ENCODE results near the gene ZBTB20. TPM values are rescaled to one million over a fixed set of nuclear protein-coding genes. Genes with fewer than 3 reads are reported as not detected.

Gene ZBTB20
- total and polyA plus RNA-seq, 2 of the 4 experiments (the other 2 are of a cell fraction), result 0.75 to 14.7 TPM

DNA sequence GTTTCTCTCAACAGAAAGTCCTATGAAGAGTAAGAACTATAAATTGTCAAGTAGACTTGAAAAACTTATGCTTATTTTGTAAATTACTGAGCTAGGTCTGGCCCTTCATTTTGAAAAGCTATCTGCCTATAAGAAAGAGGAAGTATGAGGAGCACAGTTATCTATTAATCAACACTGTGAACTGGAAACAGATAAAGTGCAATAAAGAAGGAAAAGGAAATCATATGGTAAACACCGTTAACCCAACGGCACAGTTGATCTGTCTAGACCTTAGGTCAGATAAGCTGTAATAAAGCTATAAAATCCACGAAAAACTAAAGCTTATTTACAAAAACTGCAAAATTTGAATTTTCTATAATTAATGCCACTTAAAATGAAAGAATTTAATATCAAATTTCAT, 242.5 kb downstream of the ZBTB20 start:
- ChIA-PET POLR2A (ENCODE audit: unreplicated experiment) (no interaction called here), CTCF (interaction anchor here (0.7 kb wide), 1 partner anchor 776 kb away, joined by 3 read pairs; no protein-coding TSS in a partner anchor)
- Histone ChIP-seq H2BK120ac (ENCODE audit: low read depth, low read length) (no peak overlapping the region), H2AK5ac (ENCODE audit: low read depth, low read length) (no peak overlapping the region), H3K56ac (ENCODE audit: extremely low read depth, insufficient read depth, low read length) (no peak overlapping the region), H3K4me2 (ENCODE audit: low read depth, low read length) (no peak overlapping the region), H4K8ac (ENCODE audit: low read depth in 2 of 2, low read length in 2 of 2) (no peak overlapping the region), H3K27ac (ENCODE audit: insufficient read depth, low read length) (no peak overlapping the region), H3K4ac (ENCODE audit: low read depth, low read length) (no peak overlapping the region), H2BK5ac (ENCODE audit: low read depth, low read length, poor library complexity, severe bottlenecking) (no peak overlapping the region), H3K27me3 (ENCODE audit: control insufficient read depth, insufficient read depth, low read length) (no peaks in the 10 kb centered on the region), H3K18ac (ENCODE audit: low read depth, low read length) (no peak overlapping the region), H3K36me3 (ENCODE audit: control insufficient read depth, insufficient read depth, low read length) (no peaks in the 10 kb centered on the region), H3K9me3 (ENCODE audit: control insufficient read depth, insufficient read depth, low read length) (0 out of 2 replicates have a peak, but pooled peaks cover 2% of the 10 kb centered on the region), H3K79me1 (ENCODE audit: low read depth in 1 of 2, low read length in 2 of 2) (no peaks in the 10 kb centered on the region; a peak in 1 of 4 replicates), H2BK15ac (ENCODE audit: low read depth, low read length) (no peak overlapping the region), H3K9ac (ENCODE audit: low read depth, low read length) (no peak overlapping the region), H3K4me1 (ENCODE audit: control insufficient read depth, insufficient read depth, low read length) (peaks cover 2% of the 10 kb centered on the region; the same call in 1 of the 2 replicates), H4K20me1 (ENCODE audit: insufficient read depth, low read length) (no peaks in the 10 kb centered on the region), H2BK20ac (ENCODE audit: low read depth, low read length) (no peak overlapping the region), H4K5ac (ENCODE audit: low read depth, low read length) (no peak overlapping the region), H3K9me1 (ENCODE audit: insufficient read depth, low read length) (peaks cover 3% of the 10 kb centered on the region), H2AK9ac (replicated peaks; ENCODE audit: low read depth, low read length, poor library complexity) (no peak overlapping the region), H3K23ac (ENCODE audit: low read depth, low read length) (no peak overlapping the region), H3K4me3 (ENCODE audit: insufficient read depth, low read depth, low read length) (no peak overlapping the region), H2AFZ (replicated peaks; ENCODE audit: low read length, poor library complexity) (no peak overlapping the region), H4K91ac (ENCODE audit: insufficient read depth, low read depth, low read length) (no peak overlapping the region), H3K14ac (replicated peaks; ENCODE audit: low read depth, low read length) (no peak overlapping the region)
- dilution Hi-C loops (cut with HindIII; ENCODE audit: low sequenced_read_pairs, unreplicated experiment), result no loop called here
- WGBS, 2 experiments (ENCODE audit: extremely low coverage in 2 of 2, insufficient read length in 1 of 2), result no CpG with 5 or more reads among the region's 3 CpGs
- ATAC-seq (ENCODE audit: low read depth), result no peak
- no peak for DNase-seq
- in situ Hi-C loops (cut with MboI; ENCODE audit: low sequenced_read_pairs), result no loop called here
- intact Hi-C loops (cut with micrococcal nuclease), result no loop called here
- no TSS peak for BruUV-seq (replicated peaks)
- TF ChIP-seq FOS (IDR thresholded peaks at IDR 0.05; ENCODE audit: low read depth, low read length), result no peak
- TF ChIP-seq MAFK (IDR thresholded peaks at IDR 0.05; ENCODE audit: low read depth, low read length), result no peak
- TF ChIP-seq BHLHE40 (IDR thresholded peaks at IDR 0.05; ENCODE audit: low read depth, low read length), result no peak
- TF ChIP-seq CHD1 (IDR thresholded peaks at IDR 0.05; ENCODE audit: low read depth, low read length), result no peak
- TF ChIP-seq POLR2A (IDR thresholded peaks at IDR 0.05; ENCODE audit: low read depth, low read length), result no peak
- no peak for TF ChIP-seq SMC3 (IDR thresholded peaks at IDR 0.05; ENCODE audit: low read depth, low read length)
- TF ChIP-seq, protein P1, sequence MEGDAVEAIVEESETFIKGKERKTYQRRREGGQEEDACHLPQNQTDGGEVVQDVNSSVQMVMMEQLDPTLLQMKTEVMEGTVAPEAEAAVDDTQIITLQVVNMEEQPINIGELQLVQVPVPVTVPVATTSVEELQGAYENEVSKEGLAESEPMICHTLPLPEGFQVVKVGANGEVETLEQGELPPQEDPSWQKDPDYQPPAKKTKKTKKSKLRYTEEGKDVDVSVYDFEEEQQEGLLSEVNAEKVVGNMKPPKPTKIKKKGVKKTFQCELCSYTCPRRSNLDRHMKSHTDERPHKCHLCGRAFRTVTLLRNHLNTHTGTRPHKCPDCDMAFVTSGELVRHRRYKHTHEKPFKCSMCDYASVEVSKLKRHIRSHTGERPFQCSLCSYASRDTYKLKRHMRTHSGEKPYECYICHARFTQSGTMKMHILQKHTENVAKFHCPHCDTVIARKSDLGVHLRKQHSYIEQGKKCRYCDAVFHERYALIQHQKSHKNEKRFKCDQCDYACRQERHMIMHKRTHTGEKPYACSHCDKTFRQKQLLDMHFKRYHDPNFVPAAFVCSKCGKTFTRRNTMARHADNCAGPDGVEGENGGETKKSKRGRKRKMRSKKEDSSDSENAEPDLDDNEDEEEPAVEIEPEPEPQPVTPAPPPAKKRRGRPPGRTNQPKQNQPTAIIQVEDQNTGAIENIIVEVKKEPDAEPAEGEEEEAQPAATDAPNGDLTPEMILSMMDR (conservative IDR thresholded peaks at IDR 0.05; ENCODE audit: low read depth, low read length), result no peak
- TF ChIP-seq RFX5 (IDR thresholded peaks at IDR 0.05; ENCODE audit: low read depth, low read length), result no peak
- TF ChIP-seq NFE2L2 (IDR thresholded peaks at IDR 0.05; ENCODE audit: low read depth, low read length), result no peak
- TF ChIP-seq MAZ (IDR thresholded peaks at IDR 0.05; ENCODE audit: borderline replicate concordance, low read depth, low read length), result no peak

All from IMR-90 (cell line).